GM21529 (cell line): ENCODE measurements around the gene CYBA.

Source experiments
- ATAC-seq: cut with Tn5 transposase; IDR thresholded peaks from one replicate; pipeline ENCODE4 v1.9.1; 2021; ENCODE audit not compliant: unreplicated experiment

Gene CYBA

DNA sequence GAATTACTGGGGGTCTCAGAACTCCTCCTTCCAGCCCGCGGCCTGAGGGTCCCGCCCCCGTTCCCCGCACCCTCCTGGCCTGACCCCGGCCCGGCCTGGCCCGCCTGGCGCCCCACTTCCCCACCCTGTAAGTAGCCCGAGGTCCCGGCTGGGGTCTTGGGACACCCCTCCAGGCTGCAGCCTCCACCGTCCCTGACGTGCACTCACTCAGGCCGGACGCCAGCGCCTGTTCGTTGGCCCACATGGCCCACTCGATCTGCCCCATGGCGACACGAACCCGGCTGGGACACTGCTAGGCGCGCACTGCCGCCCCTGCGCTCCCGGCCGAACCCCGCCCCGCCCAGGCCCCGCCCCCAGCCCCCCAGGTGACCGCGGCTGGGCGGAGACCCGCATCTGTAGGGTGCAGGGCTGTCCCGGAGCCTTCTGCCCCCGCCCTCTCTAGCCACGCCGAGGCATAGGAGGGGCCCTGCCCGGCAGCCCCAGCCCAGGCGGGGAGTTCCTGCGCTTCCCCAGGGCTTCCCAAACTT lies at the start of gene CYBA:
Gene CYBA, minus strand, starts transcription at position 305 of the 527 bp plus-strand sequence. Its CDS starts 40 bp downstream, at position 265.
- ATAC-seq: peak; percentile 74

DNA sequence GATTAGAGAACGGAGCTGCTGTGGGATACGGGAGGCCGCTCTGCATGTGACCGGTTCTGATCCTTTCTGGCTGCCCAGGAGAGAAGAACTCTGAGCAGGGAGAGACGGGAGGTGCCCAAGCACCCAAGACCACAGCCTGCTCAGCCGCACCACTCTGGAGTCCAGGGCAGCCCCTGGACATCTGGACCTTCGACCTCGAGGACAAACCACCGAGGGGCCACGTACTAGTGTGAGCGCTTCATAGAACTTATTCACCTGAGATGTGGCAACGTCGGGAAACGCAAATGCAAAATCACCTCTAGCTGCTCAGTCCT lies 49.4 kb upstream of the CYBA start:
- ATAC-seq: no peak

DNA sequence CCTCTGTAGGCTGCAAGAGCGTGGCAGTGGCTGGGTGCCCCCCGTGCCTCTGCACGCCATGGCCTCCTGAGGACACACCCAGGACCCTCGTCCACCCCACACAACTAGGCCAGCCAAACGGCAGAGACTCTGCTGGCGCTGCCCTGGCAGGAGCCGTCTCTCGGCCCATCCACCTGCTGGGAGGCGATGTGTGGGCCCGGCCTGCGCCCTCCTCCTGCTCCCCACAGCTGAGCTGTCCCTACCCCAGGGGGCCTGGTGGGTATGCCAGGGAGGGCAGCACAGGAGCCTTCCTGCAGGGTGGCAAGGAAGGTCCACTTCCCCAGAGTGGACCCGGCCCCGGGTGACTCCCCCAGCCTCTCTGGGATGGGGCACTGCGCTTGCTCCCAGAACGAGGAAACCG lies 48.3 kb upstream of the CYBA start:
- no peak for ATAC-seq

DNA sequence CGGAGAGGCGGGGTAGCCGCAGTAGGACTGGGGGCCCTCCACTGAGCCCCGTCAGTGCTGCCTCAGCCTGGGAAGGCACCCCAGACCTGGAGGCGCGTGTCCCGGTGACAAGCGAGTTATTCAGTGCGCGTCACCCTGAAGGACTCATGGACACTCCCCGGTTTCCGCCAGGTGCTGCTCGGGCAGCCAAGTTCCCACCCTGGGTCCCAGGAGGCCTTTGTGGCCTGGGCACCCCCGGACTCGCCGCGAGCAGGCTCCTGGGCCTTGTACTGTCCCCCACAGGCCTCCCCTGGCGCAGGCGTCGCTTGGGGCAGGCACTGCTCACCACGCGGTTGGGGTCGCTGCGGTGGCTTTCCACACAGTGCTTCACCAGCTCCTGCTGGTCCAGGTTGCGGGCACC lies 47.8 kb upstream of the CYBA start:
- no peak for ATAC-seq

DNA sequence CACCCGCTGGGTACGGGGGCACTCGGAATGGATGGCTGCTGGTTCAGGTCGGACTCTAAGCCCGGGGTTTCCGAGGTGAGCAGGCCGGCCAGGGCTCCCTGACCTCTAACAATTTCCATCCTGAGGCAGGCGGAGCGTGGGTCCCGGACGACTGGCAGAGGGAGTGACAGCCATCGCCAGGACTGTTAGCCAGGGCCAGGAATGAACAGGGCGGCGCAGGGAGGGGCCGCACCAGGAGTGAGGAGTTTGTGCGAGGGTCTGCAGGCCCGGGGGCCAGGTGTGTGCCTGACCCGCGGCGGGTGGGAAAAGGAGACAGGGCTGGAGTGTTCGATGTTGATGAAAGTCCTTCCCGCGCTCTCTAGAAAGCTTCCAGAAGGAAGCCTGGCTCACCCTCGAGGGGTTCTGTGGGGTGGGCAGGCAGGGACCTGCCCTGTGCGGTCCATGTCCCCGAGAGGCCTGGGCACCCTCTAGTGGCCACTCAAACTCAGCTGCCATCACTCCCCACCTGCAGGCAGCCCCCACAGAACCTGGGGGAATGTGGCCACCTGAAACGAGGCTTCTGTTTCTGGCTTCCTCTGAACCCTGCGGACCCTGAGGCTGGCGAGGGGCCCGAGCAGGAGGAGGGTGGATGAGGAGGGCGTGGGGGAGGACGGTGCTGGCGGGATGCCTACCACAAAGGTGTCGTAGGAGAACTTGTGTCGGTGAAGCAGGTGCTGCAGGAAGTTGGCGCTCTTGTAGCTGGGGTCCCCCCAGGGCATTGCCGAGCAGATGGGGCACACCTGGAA lies 47.2 kb upstream of the CYBA start:
- ATAC-seq: no peak

DNA sequence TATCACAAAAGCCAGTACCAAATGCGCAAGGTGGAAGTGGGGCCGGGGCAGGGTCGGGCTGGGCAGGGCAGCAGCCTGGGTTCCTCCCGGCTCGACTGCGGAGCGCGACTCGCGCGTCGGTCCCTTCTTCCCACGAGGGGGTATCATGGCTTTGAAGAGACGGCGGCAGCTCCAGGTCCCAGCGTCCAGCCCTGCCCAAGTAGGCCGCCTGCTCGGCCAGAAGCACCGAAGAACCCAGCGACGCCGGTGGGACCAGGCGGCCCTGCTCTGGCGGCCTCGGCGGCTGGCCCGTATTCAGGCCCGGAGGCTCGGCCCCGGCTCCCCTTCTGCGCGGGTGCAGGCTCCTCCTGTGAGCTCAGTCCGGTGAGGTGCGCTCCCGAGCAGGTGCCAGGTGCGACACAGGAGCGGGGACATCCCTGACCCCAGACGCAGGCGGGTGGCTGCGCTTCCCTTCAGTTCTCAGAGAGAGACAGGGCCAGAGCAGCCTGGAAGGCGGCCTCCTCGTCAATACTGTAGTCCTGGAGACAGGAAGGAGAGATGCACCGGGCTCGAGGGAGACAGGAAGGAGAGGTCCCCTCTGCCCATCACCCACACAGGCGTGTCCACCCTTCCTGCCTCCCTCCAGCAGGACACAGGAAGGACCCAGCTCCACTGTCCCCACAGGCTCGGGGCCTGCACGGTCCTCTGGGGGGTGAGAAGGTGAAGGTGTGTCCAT lies 46.4 kb upstream of the CYBA start:
- no peak for ATAC-seq

DNA sequence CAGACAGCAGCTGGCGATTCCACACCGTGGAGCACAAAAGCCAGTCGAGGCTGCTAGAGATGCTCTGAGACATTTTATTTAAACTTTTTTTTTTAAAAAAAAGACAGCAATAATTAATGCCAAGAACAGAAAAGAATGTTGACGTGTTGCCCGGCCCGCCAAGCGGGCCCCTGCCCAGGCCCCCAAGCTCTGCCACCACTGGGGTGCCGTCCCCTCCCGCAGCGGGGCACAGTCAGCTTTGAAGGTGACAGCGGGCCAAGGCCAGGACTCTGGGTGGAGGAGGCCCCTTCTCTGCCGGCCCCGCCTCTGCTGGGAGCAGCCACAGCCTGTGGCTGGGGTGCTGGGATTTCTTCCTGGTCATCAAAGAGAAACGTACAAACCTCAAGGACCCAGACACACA lies 45.6 kb upstream of the CYBA start:
- no peak for ATAC-seq

DNA sequence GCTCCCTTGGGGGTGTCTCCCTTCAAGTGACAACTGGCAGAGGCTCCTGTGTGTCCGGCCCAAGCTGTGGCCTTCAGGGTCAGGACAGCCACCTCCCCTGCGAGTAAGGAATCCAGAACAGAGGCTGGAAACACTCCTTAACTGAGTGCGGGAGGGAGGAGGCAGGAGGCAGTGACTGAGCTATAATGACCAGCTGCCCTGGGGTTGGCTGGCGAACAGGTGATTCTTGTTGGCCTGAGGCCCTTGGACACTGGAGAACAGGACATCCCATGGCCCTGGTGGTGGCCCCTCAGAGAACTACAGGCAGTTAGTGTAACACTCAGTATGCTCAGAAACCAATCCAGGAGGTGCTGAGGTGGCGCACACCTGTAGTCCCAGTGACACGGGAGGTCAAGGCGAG lies 44.9 kb upstream of the CYBA start:
- no peak for ATAC-seq

DNA sequence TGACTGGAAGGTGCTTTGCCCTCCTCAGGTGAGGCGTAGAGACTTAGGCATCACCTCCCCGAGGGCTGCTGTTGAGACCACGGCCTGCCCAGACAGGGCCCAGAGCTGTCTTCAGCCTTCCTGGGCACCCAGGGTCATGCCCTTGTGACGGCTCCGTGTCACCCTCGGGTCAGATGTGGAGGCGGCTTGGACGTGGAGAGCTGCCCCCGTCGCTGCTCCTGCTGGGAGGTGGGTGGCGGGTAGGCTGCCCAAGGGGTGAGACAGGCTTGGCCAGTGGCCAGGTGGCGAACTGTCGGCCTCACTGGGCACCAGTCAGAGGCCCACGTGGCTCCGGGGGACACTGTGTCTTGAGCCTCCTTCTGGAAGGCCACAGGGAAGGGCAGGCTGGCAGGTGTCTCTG lies 44.4 kb upstream of the CYBA start:
- no peak for ATAC-seq

DNA sequence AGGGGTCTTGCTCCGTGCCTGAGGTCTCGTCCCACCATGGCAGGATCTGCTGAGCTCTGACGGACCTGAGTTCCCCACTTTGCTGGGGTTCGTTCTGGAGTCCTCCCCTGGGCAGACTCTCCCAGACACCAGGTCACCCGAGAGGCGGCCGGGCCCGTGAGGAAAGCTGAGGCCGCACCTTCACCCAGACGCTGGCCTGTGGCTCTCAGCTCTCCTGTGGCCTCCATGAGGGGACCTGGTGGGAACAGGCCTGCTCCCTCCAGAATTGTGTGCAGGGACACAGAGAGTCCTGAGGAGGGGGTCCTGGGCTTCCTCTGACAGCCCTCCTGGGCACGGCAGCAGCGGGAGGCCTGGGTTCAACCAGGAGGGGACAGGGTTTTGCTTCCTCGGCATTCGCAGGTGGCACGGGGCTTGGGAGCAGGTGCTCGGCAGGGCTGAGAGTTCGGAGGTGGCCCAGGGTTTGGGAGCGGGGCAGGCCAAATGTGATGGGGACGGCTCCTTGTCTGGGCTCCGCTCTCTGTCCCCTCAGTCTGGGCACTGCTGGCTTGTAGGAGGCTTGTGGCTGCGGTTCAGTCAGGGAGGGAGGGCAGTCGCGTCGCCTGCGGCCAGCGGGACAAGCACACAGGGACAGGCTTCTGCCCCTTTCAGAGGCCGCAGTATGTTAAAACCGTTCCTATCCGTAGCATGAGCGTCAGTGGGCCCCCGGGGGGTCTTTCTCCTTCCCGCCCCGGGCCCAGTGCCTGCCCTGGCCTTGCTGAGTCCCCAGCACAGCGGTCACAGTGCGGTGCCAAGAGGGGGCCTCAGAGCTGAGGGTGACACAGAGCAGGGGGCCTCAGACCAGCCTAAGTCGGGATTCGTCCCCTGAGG lies 43.6 kb upstream of the CYBA start:
- no peak for ATAC-seq

DNA sequence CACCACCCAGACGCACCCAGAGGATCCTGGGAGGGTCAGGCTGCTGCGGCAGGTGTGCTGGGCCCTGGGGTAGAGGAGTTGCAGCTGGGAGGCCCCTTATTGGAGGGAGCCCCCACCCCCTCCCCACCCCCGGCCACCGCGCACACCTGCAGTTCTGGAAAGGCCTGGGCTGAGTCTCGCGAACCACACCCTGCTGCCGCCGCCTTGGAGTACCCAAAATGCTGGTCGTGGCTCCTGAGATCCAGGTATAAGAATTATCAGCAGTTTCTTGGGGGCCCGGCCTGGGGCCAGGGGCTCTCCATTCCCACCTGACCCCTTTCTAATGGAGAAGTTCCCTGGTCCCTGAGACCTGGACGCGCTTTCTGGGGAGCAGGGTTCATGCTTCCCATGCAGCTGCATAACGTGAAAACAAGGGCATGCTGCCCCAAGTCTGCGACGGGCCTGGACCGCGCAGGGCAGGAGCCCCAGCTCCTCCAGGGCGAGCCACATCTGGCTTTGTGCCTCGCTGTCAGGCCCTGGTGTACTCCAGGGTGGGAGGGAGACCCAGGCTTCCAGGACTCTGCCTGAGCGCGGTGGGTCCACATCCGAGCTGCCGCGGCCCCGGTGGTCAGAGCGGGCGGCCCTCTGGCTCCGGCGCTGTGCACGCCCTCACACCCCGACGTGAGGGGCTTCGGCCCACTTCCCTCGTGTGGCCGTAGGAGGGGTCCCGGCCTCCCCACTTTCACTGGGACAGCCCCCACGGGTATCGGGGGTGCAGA lies 42.7 kb upstream of the CYBA start:
- no peak for ATAC-seq

DNA sequence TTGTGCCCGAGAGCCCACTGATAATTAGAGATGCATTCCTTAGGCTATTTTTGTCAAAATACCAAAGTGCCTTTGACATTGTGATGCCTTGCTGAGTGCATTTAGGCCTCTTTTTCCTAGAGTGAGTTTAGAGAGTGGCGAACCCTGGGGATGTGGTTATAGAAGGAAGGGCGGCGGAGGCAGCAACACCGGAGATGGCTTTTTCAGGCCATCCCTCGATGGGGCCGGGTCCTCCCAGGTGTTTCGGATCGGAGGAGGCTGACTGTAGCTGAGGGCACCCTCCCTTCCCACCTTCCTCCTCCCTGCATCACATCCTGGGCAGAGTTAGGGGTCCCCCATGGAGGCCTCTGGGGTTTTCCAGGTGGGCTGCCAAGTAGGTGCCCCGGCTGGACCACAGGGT lies 42.0 kb upstream of the CYBA start:
- ATAC-seq: no peak

DNA sequence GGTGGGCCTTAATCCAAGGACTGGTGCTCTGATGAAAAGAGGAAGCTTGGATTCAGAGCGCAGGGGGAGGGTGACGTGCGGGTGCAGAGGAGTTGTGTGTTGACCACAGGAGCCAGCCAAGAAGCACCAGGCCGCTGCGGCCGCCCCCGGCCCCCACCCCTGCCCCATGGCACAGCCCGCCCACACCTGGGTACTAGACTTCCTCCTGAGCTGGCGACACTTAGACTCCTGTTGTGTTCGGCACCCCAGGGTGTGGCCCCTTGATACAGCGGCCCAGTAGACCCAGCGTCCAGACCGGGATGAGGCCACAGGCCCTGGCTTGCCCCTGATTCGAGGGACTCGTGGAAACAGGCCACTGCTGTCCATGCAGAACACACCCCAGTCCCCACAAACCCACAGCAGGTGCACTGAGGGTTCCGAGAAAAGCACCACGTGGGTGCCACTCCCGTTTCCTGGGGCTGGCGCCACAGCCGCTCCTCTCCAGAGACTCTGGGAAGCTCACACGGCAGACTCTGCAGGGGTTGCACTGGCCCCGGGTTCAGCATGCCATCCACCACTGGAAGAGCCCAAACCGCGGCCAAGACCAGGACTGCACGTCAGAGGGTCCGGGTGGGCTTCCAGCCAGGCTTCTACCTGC lies 41.2 kb upstream of the CYBA start:
- no peak for ATAC-seq

DNA sequence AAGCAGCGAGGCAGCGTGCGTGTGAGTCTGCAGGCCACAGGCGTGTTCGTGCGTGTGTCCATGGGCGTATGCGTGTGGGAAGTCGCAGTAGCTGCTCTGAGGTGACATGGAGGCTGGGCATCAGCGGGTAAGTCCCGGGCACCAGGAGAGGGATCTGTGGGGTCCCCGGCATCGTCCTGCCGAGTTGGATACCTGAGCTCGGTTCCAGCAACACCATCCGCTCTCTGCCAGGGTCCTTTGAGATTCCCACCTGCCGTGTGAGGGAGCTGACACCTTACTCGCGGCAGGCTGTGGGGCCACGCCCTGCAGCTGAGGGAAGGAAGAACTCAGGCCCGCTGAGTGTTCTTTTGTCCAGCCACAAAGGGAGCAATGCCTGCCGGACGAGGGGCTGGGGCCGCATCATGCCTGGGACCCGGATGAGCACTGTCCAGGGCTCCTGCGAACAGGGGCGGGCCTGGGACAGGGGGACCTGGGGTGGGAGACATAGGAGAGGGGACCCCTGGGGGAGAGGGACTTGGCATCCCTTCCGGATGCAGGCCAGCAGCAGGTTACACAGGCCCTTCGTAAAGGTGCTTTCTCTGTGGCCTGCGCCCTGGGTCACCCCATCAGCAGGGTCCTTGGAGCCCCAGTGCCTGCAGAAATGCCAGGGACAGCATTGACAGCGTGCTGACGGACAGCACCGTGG lies 40.4 kb upstream of the CYBA start:
- no peak for ATAC-seq

DNA sequence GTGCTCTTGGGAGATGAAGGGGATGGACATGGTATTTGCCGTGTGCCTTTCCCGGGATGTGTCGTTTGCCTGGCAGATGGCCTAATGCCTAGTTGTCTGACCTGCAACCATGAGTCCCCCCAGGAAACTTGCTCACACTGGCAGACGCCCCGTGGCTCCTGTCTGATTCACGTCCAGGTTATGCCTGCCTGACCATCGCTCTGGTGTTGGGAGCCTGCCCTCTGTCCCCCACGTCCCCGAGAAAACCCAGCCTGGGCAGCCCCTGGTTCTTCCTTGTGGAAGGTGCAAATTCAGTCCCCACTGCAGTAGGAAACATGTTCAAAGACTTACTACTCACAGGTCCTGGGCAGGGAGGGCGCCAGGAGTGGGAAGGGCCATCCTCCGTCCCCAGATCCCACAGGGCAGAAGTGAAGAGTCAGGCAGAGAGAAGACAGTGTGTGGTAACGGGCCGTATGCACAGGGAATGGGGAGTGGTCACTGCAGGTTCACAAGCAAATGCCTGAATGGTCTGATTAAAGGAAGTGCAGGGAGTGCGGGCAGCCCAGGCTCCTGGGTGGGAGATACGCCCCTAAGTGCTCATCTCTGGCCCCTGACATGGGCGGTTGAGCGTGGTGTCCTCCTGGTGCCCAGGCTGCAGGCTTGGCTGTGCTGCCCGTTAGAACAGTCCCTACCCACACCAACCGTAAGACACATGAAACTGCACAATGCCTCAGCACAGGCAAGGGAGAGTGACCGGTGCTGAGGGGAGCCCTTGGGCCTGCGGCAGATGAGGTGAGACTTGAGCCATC lies 39.7 kb upstream of the CYBA start:
- no peak for ATAC-seq

DNA sequence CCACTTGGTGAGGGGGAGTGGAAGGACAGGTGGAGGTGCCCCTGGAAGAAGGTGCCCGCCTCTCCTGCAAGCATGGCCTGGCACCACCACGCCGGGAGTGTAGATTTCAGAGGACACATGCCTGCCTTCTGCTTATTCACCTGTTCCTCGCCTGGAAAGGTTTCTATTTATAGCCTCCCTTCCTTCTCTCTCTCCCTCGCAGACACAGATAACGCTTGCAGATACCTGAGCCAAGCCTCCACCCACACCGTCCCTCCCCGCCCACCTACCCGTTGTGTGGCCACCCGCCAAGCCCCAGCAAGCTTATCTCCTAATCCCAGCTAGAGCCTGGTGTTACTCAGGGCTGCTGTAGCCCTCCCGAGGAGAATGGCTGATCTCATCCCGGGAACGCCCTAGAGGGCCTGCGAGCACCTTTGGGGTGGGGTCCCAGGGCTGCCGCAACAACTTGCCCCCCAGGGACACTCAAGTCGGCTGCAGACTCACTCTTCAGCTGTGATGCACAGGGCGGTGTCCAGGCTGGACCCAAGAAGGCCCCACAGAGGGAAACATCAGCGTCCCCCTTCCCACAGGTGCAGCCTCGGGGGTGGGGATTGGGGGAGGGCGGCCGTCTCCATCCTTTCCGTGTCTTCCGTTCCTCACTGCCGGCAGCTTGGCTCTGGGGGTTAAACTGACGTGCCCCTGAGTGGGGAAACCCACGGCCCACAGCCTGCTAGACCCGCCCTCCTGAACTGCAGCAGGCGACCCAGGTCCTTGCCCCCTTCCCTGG lies 37.3 kb upstream of the CYBA start:
- ATAC-seq: no peak

DNA sequence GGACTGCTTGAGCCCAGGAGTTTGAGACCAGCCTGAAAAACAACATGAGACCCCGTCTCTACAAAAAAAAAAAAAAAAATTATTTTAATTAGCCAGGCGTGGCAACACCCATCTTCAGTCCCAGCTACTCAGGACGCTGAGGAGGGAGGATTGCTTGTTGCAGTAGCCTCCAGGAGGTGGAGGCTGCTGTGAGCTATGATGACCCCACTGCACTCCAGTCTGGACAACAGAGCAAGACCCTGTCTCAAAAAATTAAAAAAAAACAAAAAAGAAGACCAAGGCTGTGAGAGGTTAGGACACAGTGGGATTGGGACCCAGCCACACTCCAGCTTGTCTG lies 36.8 kb upstream of the CYBA start:
- no peak for ATAC-seq

DNA sequence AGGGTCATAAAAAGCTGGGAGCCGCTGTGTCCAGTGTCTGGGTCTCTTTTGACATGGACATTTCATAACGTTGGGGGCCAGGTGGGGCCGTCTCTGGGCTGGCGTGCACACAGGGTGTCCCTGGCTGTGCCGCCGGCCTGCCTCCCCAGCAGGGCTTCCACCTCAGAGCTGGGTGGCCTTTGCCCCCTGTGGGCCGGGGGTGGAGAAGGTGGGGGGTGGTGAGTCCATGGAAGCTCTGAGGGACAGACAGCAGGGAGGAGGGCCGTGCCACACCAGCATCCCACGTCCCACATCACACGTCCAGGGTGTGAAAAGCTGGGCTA lies 36.4 kb upstream of the CYBA start:
- no peak for ATAC-seq
